Stimulated activated CD8-positive, alpha-beta memory T cell treated with anti-CD3 and anti-CD28 coated beads, Interleukin-7, amount 100 ng/mL, for 24 hours (primary cell): Measurements from ENCODE around the gene FAM240A.
"Not testable (repeated sequence)": the region's sequence is repeated elsewhere in the genome, so short reads cannot be mapped to it uniquely, and the experiment has no call there.

Experiments
- DNase-seq: peaks from one replicate; pipeline ENCODE4 v3.0.0-alpha.2; 2020; ENCODE audit warnings: low read depth

FAM240A gene

GRCh38 chr3:46612324-46612723 lies at the start of gene FAM240A:
TSS of gene FAM240A (plus strand) at chr3:46612525. CDS start at chr3:46612684, 159 bp downstream.
- DNase-seq, result no peak

GRCh38 chr3:46564190-46565021 lies 47.9 kb upstream of the FAM240A start:
- no peak for DNase-seq

- no peak for DNase-seq
These were observed 47.2 kb upstream of the FAM240A start for GRCh38 chr3:46565077-46565476.

GRCh38 chr3:46565607-46566039 lies 46.7 kb upstream of the FAM240A start:
- DNase-seq, result no peak

- no peak for DNase-seq
These were observed 46.2 kb upstream of the FAM240A start, which contains the start of gene LRRC2 for GRCh38 chr3:46566040-46566641. TSS of gene LRRC2 (minus strand) at chr3:46566302. CDS start at chr3:46551591, 14,711 bp downstream.

- no peak for DNase-seq
These were observed 40.6 kb upstream of the FAM240A start for GRCh38 chr3:46571684-46572083.

- DNase-seq, result no peak
These were observed 38.6 kb upstream of the FAM240A start for GRCh38 chr3:46573701-46574100.

- DNase-seq, result no peak
These were observed 38.1 kb upstream of the FAM240A start for GRCh38 chr3:46574243-46574646.

- no peak for DNase-seq
These were observed 37.3 kb upstream of the FAM240A start for GRCh38 chr3:46574881-46575576.

- no peak for DNase-seq
These were observed 36.6 kb upstream of the FAM240A start for GRCh38 chr3:46575577-46576222.

- no peak for DNase-seq
These were observed 35.9 kb upstream of the FAM240A start for GRCh38 chr3:46576386-46576785.

GRCh38 chr3:46576879-46577278 lies 35.4 kb upstream of the FAM240A start:
- DNase-seq, result no peak

- DNase-seq, result not testable (repeated sequence)
These were observed 34.6 kb upstream of the FAM240A start for GRCh38 chr3:46577580-46578249.

- no peak for DNase-seq
These were observed 33.2 kb upstream of the FAM240A start for GRCh38 chr3:46578973-46579755.

GRCh38 chr3:46579756-46580286 lies 32.5 kb upstream of the FAM240A start:
- DNase-seq, result no peak

GRCh38 chr3:46580675-46581074 lies 31.6 kb upstream of the FAM240A start:
- no peak for DNase-seq

GRCh38 chr3:46584598-46585467 lies 27.5 kb upstream of the FAM240A start:
- DNase-seq, result no peak

- DNase-seq, result no peak
These were observed 26.3 kb upstream of the FAM240A start for GRCh38 chr3:46585799-46586693.
